Activated CD8-positive, alpha-beta memory T cell treated with anti-CD3 and anti-CD28 coated beads for 24 hours (primary cell): Measurements from ENCODE around the gene PCBP3.
A peak's percentile ranks its signal among the peaks of the same experiment; 100 is the strongest.
"Not testable (repeated sequence)": the region's sequence is repeated elsewhere in the genome, so short reads cannot be mapped to it uniquely, and the experiment has no call there.

Source experiments
- DNase-seq: peaks from one replicate; pipeline ENCODE4 v3.0.0-alpha.2; 2020

The PCBP3 gene

GRCh38 chr21:45643021-45643980 is at the start of gene PCBP3:
PCBP3 (plus strand) TSS chr21:45643725; CDS start chr21:45850086, 206,361 bp downstream.
- peak; percentile 97 for DNase-seq

- no peak for DNase-seq
Observed at GRCh38 chr21:45594721-45595489, 48.6 kb upstream of the PCBP3 start.

GRCh38 chr21:45595574-45596295 is 47.8 kb upstream of the PCBP3 start:
- DNase-seq, result no peak

- DNase-seq, result peak; percentile 94
Observed at GRCh38 chr21:45596704-45597318, 46.7 kb upstream of the PCBP3 start.

DNA sequence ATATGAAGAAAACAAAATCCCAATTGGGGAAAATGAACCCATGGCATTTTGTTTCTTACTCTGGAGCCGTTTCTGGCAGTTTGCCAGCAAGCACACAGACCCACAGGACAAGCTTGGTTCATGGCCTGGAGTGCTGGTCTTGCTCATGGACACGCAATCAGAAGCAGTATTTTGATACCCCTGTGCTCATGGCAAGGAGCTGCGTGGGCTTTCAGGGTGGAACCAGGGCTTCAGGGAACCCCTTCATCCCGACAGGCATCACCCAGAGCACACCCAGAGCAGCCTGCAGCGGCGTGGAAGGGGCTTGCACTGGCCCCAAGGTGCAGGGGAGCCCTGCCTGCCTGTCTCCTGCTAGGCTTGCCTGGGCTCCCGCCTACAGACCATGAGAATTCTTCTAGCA is 45.4 kb upstream of the PCBP3 start:
- no peak for DNase-seq

DNA sequence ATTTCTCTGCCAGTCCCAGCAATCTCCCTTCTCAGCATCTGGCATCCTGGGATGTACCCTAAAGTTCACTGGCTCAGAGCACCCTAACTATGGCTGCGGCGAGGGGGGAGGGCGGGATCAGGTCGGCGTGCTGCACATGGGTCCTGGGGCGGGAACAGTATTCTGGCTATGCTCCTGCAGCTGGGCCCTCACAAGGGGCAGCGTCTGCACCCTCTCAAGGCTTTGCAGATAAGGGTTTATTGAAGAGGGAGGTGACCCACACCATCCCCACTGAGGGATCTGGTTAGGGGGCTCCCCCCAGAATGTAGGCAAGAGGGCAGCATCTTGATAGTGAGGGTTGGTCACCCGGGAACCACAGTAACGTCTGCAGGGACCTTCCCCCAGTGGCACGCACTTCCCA is 44.9 kb upstream of the PCBP3 start:
- no peak for DNase-seq

DNA sequence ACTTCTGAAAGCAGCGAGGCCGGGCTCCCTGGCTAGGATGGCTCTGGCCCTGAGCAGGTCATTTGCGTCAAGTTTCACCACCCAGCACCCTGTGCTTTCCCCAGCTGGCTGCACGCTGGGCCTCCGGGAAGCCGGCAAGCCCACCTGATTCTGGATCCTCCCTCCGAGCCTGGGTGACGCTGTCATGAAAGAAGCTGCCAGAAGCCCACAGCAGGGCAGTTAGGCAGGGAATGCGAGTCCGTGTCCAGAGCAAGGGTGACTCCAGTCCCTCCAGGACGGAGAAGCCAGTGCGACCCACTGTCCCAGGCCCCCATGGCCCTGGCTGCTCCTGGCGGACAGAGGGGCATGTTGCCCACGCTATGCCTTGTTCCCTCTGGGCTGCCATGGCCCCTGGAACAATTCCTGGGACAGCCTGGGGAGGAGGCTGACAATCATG is 44.4 kb upstream of the PCBP3 start:
- no peak for DNase-seq

DNA sequence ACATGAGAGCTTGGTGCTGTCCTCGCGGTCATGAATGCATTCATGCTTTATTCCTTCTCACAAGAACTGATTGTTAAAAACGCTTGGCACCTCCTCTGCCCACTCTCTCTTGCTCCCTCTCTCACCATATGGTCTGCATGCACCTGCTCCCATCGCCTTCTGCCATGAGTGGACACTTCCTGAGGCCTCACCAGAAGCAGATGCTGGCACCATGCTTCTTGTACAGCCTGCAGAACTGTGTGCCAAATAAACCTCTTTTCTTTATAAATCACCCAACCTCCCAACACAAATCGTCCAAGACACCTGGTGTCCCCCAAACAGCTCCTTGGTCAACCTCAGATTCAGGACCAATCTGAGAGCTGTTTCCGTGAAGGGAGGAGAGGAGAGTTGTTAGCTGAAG is 43.3 kb upstream of the PCBP3 start:
- DNase-seq, result no peak

GRCh38 chr21:45601551-45601950 is 42.0 kb upstream of the PCBP3 start:
- peak; percentile 44 for DNase-seq

GRCh38 chr21:45602106-45602505 is 41.4 kb upstream of the PCBP3 start:
- DNase-seq, result no peak

- no peak for DNase-seq
Observed at GRCh38 chr21:45603481-45603880, 40.0 kb upstream of the PCBP3 start.

DNA sequence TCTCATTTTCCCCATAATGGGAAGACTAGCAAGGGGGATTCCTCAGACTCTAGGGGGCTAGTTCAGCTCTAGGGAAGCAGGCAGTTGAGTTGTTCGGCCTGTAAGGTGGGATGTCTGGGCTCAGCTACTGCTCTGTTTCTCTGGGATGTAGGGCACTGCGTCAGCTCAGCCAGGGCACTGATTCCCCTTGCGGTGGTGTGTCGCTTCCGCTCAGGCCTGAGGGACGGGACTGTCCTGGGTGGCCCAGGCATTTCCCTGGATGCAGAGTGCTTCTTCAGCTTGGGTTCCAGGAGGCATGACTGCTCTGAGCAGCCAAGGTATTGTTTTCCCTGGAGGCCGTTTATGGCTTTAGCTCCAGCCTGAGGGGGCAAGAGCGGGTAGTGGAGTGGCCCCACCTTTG is 38.8 kb upstream of the PCBP3 start:
- peak; percentile 37 for DNase-seq

DNA sequence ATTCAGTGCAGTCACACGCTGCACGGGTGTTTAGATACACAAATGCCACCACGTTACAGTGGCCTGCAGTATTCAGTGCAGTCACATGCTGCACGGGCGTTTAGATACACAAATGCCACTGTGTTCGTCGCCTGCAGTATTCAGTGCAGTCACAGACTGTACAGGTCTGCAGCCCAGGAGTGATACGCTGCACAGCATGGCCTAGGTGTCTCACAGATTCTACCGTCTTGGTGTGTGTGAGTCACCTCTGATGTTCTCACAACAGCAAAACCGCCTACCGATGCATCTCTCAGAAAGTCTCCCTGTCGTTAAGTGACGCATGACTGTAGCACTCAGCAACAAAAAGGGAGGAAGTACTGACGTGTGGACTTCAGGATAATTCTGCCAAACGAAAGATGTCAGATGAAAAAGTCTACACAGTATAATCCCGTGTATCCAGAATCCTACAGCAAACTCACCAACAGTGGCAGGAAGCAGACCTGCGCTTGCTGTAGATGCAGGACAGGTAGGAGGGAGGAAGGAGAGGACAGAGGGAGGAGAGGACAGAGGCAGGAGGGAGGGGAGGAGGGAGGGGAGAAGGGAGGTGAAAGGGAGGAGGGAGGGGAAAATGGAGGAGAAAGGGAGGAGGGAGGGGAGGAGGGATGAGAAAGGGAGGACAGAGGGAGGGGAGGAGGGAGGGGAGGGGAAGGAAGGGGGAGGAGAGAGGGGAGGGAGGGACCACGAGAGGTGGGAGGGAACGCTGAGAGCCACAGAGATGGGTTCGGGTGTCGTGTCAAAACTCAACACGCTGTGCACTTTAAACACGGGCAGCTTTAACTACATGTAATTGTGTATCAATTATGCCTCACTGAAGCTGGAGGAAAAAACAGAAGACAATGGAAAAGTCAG is 36.3 kb upstream of the PCBP3 start:
- peak; percentile 61 for DNase-seq

- DNase-seq, result peak; percentile 38
Observed at GRCh38 chr21:45607909-45608295, 35.6 kb upstream of the PCBP3 start.

DNA sequence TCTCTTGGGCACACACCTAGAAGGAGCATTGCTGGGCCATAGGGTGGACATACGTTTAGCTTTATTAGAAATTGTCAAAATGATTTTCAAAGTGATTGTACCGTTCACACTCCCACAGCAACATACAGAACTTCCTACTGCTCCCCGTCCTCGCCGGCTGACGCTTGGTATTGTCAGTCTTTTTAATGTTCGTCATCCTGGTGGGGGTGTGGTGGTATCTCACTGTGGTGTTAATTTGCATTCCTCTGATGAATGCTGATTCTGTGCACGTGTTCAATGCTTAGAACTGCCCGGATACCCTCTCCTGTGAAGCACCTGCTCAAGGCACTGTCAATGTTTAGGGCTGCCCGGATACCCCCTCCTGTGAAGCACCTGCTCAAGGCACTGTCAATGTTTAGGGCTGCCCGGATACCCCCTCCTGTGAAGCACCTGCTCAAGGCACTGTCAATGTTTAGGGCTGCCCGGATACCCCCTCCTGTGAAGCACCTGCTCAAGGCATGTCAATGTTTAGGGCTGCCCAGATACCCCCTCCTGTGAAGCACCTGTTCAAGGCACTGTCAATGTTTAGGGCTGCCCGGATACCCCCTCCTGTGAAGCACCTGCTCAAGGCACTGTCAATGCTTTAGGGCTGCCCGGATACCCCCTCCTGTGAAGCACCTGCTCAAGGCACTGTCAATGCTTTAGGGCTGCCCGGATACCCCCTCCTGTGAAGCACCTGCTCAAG is 34.6 kb upstream of the PCBP3 start:
- not testable (repeated sequence) for DNase-seq

DNA sequence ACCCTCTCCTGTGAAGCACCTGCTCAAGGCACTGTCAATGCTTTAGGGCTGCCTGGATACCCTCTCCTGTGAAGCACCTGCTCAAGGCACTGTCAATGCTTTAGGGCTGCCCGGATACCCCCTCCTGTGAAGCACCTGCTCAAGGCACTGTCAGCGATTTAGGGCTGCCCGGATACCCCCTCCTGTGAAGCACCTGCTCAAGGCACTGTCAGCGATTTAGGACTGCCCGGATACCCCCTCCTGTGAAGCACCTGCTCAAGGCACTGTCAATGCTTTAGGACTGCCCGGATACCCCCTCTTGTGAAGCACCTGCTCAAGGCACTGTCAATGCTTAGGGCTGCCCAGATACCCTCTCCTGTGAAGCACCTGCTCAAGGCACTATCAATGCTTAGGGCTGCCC is 33.9 kb upstream of the PCBP3 start:
- DNase-seq, result peak; percentile 54

DNA sequence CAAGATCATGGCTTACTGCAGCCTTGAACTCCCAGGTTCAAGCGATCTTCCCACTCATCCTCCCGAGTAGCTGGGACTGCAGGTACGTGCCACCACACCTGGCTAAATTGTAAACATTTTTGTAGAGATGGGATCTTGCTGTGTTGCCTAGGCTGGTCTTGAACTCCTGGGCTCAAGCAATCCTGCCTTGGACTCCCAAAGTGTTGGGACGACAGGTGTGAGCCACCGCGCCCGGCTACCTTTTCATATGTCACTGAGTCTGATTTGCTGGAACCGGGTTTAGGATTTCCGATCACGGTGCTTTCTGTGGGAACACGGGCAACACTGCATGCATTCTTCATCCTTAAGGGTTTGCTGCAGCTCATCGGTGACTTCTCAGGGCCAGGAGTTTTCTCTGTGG is 32.2 kb upstream of the PCBP3 start:
- peak; percentile 30 for DNase-seq

GRCh38 chr21:45611939-45612664 is 31.4 kb upstream of the PCBP3 start:
- peak; percentile 37 for DNase-seq

DNA sequence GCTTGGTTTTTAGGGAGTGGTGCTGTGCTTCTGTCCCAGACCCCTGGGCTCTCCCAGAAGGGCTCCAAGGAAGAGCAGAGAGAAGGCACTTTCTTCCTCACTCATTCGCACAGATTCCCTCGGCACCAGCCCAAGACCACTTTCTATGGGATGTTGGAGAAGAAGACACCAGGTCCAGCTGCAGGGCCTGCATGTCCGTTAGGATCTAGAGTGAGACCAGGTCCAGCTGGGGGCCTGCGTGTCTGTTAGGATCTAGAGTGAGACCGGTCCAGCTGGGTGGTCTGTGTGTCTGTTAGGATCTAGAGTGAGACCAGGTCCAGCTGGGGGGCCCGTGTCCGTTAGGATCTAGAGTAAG is 30.9 kb upstream of the PCBP3 start:
- peak; percentile 53 for DNase-seq

GRCh38 chr21:45613396-45613795 is 30.1 kb upstream of the PCBP3 start:
- no peak for DNase-seq
